ENCODE measurements around the gene RAB34. TPM values are rescaled to one million over a fixed set of nuclear protein-coding genes. Genes with fewer than 3 reads are reported as not detected.

RAB34 gene
- total RNA-seq, 1 experiment from 2014 or later: 105 TPM

DNA sequence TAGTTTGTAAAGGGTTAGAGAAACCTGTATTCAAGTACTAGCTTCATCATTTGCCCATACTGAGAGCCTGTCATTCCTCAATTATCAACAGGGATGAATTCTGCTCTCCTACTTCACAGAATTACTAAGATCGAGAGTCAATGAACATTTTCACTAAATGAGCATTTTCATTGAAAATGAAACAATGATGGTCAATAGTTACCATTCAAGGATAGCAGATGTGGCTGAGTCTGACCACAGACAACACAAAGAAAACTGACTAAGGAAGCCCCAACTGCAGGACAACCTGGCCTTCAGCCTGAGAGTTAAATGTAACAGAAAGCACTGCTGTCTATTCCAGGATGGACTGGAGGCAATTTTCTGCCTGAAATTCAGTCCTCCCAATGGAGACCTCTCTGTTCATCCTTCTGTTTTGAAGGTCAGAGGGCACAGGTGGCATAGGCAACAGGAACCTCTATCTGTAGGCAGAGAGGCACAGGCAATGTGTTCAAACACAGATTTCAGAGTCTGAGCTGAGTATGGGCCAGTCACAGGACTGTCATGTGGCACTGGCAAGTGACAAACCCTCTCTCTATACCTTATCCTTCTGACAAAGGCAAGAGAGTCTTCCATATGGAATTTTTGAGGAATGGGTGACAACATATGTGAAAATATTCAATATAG, 45.6 kb upstream of the RAB34 start:
- H3K4me1 Mint-ChIP-seq (ENCODE audit: insufficient read depth, unreplicated experiment): peaks cover 10% of the 10 kb centered on the region
- ChIA-PET POLR2A (interaction anchor here (0.6 to 6.2 kb wide), 20 partner anchors 11 to 189 kb away, joined by 3 to 52 read pairs (median 4); partner anchors contain the start of genes DHRS13, FAM222B and FLOT2), CTCF (interaction anchor here (0.7 to 5.1 kb wide), 42 partner anchors 10 to 354 kb away, joined by 3 to 59 read pairs (median 6); partner anchors contain the start of genes DHRS13, FAM222B, FLOT2 and TLCD1)
- no peak for DNase-seq (ENCODE audit: unreplicated experiment)
- BruUV-seq (replicated peaks): no TSS peak
- TF ChIP-seq, protein P1, sequence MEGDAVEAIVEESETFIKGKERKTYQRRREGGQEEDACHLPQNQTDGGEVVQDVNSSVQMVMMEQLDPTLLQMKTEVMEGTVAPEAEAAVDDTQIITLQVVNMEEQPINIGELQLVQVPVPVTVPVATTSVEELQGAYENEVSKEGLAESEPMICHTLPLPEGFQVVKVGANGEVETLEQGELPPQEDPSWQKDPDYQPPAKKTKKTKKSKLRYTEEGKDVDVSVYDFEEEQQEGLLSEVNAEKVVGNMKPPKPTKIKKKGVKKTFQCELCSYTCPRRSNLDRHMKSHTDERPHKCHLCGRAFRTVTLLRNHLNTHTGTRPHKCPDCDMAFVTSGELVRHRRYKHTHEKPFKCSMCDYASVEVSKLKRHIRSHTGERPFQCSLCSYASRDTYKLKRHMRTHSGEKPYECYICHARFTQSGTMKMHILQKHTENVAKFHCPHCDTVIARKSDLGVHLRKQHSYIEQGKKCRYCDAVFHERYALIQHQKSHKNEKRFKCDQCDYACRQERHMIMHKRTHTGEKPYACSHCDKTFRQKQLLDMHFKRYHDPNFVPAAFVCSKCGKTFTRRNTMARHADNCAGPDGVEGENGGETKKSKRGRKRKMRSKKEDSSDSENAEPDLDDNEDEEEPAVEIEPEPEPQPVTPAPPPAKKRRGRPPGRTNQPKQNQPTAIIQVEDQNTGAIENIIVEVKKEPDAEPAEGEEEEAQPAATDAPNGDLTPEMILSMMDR (IDR thresholded peaks at IDR 0.05; ENCODE audit: unreplicated experiment): no peak
- peaks cover 83% of the 10 kb centered on the region for H3K36me3 Mint-ChIP-seq (ENCODE audit: insufficient read depth, unreplicated experiment)
- H3K27ac Mint-ChIP-seq (ENCODE audit: low read depth, unreplicated experiment): peak overlapping the region; percentile 16
- H3K9me3 Mint-ChIP-seq (ENCODE audit: unreplicated experiment): no peaks in the 10 kb centered on the region
- H3K4me3 Mint-ChIP-seq (ENCODE audit: unreplicated experiment): no peak overlapping the region
- H3K27me3 Mint-ChIP-seq (ENCODE audit: insufficient read depth, unreplicated experiment): no peaks in the 10 kb centered on the region
- intact Hi-C loops (cut with micrococcal nuclease): loop anchor here (1.0 to 5.0 kb wide), 5 partner anchors 48 to 154 kb away; partner anchors contain the start of genes ERAL1, FAM222B and FLOT2

DNA sequence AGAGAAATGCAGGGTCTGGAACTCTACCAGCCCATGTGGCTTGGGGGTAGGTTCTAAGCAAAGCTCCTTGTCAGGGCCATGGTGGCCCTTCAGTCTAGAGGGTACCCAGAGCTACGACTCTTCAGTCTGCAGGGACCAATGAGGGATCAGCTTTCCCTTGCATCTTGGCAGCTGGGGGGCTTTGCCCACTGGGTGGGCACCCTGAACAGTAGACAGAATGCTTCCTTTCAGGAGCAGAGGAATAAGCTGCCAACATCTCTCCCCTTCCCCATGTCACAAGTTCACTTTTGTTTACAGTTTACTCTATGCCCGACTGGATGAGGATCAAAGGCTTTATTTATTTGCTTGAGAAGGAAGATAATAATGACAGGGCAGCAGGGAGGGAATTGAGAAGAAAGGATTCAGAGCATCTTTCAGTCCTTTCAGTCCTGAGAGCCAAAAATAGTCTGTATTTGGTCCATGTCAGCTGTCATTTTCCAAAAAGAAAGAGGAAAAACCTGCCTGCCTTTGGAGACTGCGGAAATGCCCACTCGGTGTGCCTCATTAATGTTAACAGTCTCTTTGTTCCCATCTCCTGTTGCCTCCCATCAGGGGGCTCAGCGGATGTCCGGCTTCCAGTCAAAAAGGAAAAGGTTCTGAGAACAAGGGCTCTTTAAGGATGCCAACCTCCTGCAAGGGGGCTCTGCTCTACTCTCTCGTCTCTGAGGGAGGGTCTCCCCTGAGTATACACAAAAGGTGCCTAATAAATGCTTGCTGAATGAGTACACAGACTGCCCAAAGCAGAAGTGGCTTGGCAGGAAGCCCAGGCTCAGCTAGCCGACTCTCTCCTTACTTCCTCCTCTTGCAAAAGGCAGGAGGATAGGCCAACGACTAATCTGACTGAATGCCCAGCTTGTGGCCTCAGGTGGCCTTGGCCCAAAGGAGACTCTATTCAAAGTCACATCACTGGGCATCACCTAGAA, 43.2 kb upstream of the RAB34 start:
- intact Hi-C loops (cut with micrococcal nuclease): loop anchor here (5.0 kb wide), 2 partner anchors 81 to 156 kb away; partner anchors contain the start of gene FAM222B
- Mint-ChIP-seq H3K9me3 (ENCODE audit: unreplicated experiment) (no peaks in the 10 kb centered on the region), H3K27ac (ENCODE audit: low read depth, unreplicated experiment) (no peak overlapping the region), H3K4me1 (ENCODE audit: insufficient read depth, unreplicated experiment) (peaks cover 19% of the 10 kb centered on the region), H3K4me3 (ENCODE audit: unreplicated experiment) (no peak overlapping the region), H3K27me3 (ENCODE audit: insufficient read depth, unreplicated experiment) (no peaks in the 10 kb centered on the region), H3K36me3 (ENCODE audit: insufficient read depth, unreplicated experiment) (peaks cover 91% of the 10 kb centered on the region)
- CTCF ChIA-PET: interaction anchor here (0.7 to 5.1 kb wide), 10 partner anchors 9 to 188 kb away, joined by 3 to 59 read pairs (median 4); partner anchors contain the start of genes DHRS13, ERAL1 and TLCD1
- no TSS peak for BruUV-seq (replicated peaks)
- POLR2A ChIA-PET: interaction anchor here (1.1 to 6.2 kb wide), 14 partner anchors 9 to 191 kb away, joined by 3 to 52 read pairs (median 4); partner anchors contain the start of genes DHRS13, FAM222B, FLOT2 and NEK8
- DNase-seq (ENCODE audit: unreplicated experiment): peak; percentile 65
- TF ChIP-seq, protein P1 (IDR thresholded peaks at IDR 0.05; ENCODE audit: unreplicated experiment): no peak

DNA sequence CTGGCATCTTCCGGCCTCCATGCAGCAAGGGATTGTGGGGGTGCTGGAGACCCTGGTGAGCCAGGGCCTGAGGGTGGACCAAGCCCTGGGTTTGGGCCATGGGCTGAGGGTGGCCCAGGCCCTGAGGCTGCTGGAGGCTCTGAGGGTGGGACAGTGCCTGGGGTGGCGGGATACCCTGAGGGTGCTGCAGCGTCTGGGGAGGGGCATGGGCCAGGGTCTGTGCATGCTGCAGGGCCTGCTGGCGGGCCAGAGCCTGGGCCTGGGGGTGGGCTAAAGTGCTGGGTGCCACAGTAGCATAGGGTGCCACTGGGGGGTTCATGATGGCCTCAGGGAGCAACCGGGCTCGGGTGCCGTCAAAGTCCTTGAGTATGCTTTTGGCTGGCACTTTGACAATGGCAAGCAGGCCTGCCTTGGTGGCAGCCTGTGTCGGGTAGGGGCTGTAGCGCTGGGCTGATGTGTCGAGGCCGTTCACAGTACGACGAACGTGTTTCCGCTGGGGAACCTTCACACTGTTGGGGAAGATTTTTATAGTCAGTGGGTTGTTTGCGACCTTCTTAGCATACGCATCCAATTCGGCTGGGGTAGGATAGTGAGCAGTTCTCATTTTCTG, 41.7 kb upstream of the RAB34 start:
- no peak overlapping the region for H3K27ac Mint-ChIP-seq (ENCODE audit: low read depth, unreplicated experiment)
- intact Hi-C loops (cut with micrococcal nuclease): no loop called here
- H3K27me3 Mint-ChIP-seq (ENCODE audit: insufficient read depth, unreplicated experiment): no peaks in the 10 kb centered on the region
- no TSS peak for BruUV-seq (replicated peaks)
- TF ChIP-seq, protein P1 (IDR thresholded peaks at IDR 0.05; ENCODE audit: unreplicated experiment): no peak
- H3K36me3 Mint-ChIP-seq (ENCODE audit: insufficient read depth, unreplicated experiment): peaks cover 87% of the 10 kb centered on the region
- ChIA-PET CTCF (interaction anchor here (2.9 kb wide), 1 partner anchor 32 kb away, joined by 21 read pairs; the partner anchor contains the start of gene TLCD1), POLR2A (interaction anchor here (0.9 kb wide), 1 partner anchor 13 kb away, joined by 3 read pairs; no protein-coding TSS in a partner anchor)
- H3K9me3 Mint-ChIP-seq (ENCODE audit: unreplicated experiment): no peaks in the 10 kb centered on the region
- peaks cover 21% of the 10 kb centered on the region for H3K4me1 Mint-ChIP-seq (ENCODE audit: insufficient read depth, unreplicated experiment)
- no peak for DNase-seq (ENCODE audit: unreplicated experiment)
- H3K4me3 Mint-ChIP-seq (ENCODE audit: unreplicated experiment): no peak overlapping the region
